ENCODE results near the gene SLC1A7.

The SLC1A7 gene

GRCh38 chr1:53132176-53132575 lies 10.3 kb downstream of the SLC1A7 start:
- DNase-seq: no peak

- no peak for DNase-seq
These were observed 10.9 kb downstream of the SLC1A7 start for GRCh38 chr1:53131590-53131938.

GRCh38 chr1:53130878-53131589 lies 11.4 kb downstream of the SLC1A7 start:
- no peak for DNase-seq

GRCh38 chr1:53130598-53130877 lies 11.9 kb downstream of the SLC1A7 start:
- no peak for DNase-seq

GRCh38 chr1:53129891-53130597 lies 12.4 kb downstream of the SLC1A7 start:
- DNase-seq: no peak

GRCh38 chr1:53128401-53128800 lies 14.0 kb downstream of the SLC1A7 start:
- no peak for DNase-seq

GRCh38 chr1:53127546-53127945 lies 14.9 kb downstream of the SLC1A7 start:
- DNase-seq: no peak

GRCh38 chr1:53126495-53126894 lies 15.9 kb downstream of the SLC1A7 start:
- no peak for DNase-seq

GRCh38 chr1:53125623-53126360 lies 16.6 kb downstream of the SLC1A7 start:
- no peak for DNase-seq

GRCh38 chr1:53125122-53125521 lies 17.3 kb downstream of the SLC1A7 start:
- no peak for DNase-seq

GRCh38 chr1:53123453-53124140 lies 18.8 kb downstream of the SLC1A7 start:
- DNase-seq: no peak

- no peak for DNase-seq
These were observed 19.5 kb downstream of the SLC1A7 start for GRCh38 chr1:53122961-53123413.

- no peak for DNase-seq
These were observed 20.1 kb downstream of the SLC1A7 start for GRCh38 chr1:53122201-53122885.

- no peak for DNase-seq
These were observed 20.9 kb downstream of the SLC1A7 start for GRCh38 chr1:53121319-53122172.

GRCh38 chr1:53120659-53121058 lies 21.8 kb downstream of the SLC1A7 start:
- no peak for DNase-seq

- no peak for DNase-seq
These were observed 24.6 kb downstream of the SLC1A7 start for GRCh38 chr1:53117836-53118235.

- no peak for DNase-seq
These were observed 25.4 kb downstream of the SLC1A7 start for GRCh38 chr1:53116933-53117600.

- no peak for DNase-seq
These were observed 26.1 kb downstream of the SLC1A7 start for GRCh38 chr1:53116307-53116810.

GRCh38 chr1:53115403-53116306 lies 26.8 kb downstream of the SLC1A7 start:
- DNase-seq: no peak

Measured in NCI-H1417 treated with DMSO at 0.1 percent for 48 hours (cell line).